GM23338 (cell line): ENCODE data around the gene INTU. TPM values are rescaled to one million over a fixed set of nuclear protein-coding genes. Genes with fewer than 3 reads are reported as not detected.
A peak's percentile ranks its signal among the peaks of the same experiment; 100 is the strongest.

Source experiments
- ATAC-seq: fragments of 200-7000 bp; cut with Tn5 transposase; 3 replicates; pipeline ENCODE4 v1.9.1; 2020
- DNase-seq: peaks from one replicate; pipeline ENCODE4 v3.0.0-alpha.2; 2015; ENCODE audit warnings: low spot score
- H2AFZ ChIP-seq: fragments of 200-600 bp; sonication (generic); 2 replicates; pipeline ENCODE4 v1.8.0; 2016; ENCODE audit warnings: antibody characterized with exemption, mild to moderate bottlenecking, moderate library complexity
- H3F3A ChIP-seq: fragments of 200-600 bp; sonication (generic); replicated peaks from 2 replicates; pipeline ENCODE4 v1.8.0; 2017; ENCODE audit warnings: antibody characterized with exemption, mixed run types, low read depth
- H3K27ac ChIP-seq: fragments of 200-600 bp; sonication (generic); 2 replicates; pipeline ENCODE4 v1.6.1; 2016; ENCODE audit warnings: low read depth
- H3K27me3 ChIP-seq: fragments of 200-600 bp; sonication (generic); 2 replicates; pipeline ENCODE4 v1.8.0; 2016; ENCODE audit warnings: mild to moderate bottlenecking, mixed run types, moderate library complexity; ENCODE audit not compliant: insufficient read depth
- H3K36me3 ChIP-seq: fragments of 200-600 bp; sonication (generic); 2 replicates; pipeline ENCODE4 v1.8.0; 2016; ENCODE audit warnings: mild to moderate bottlenecking; ENCODE audit not compliant: insufficient read depth
- H3K4me1 ChIP-seq: fragments of 200-600 bp; sonication (generic); 2 replicates; pipeline ENCODE4 v1.8.0; 2016; ENCODE audit warnings: mild to moderate bottlenecking, moderate library complexity; ENCODE audit not compliant: insufficient read depth
- H3K4me2 ChIP-seq: fragments of 200-600 bp; sonication (generic); 2 replicates; pipeline ENCODE4 v1.7.1; 2017; ENCODE audit warnings: mixed run types
- H3K4me3 ChIP-seq: fragments of 200-600 bp; sonication (generic); 2 replicates; pipeline ENCODE4 v1.6.1; 2016; ENCODE audit warnings: mixed run types
- H3K79me2 ChIP-seq: fragments of 200-600 bp; sonication (generic); replicated peaks from 2 replicates; pipeline ENCODE4 v1.8.0; 2017; ENCODE audit warnings: mild to moderate bottlenecking; ENCODE audit not compliant: insufficient read depth
- H3K9me2 ChIP-seq: fragments of 200-600 bp; sonication (generic); 2 replicates; pipeline ENCODE4 v1.8.0; 2017; ENCODE audit not compliant: insufficient read depth
- H4K20me1 ChIP-seq: fragments of 200-600 bp; sonication (generic); replicated peaks from 2 replicates; pipeline ENCODE4 v1.8.0; 2017; ENCODE audit warnings: mild to moderate bottlenecking; ENCODE audit not compliant: insufficient read depth
- H3K27ac Mint-ChIP-seq: 2 replicates; pipeline ENCODE4 v1.8.0; 2020; ENCODE audit warnings: inconsistent platforms, mild to moderate bottlenecking, moderate library complexity, mixed read lengths
- H3K27me3 Mint-ChIP-seq: 3 replicates; pipeline ENCODE4 v1.8.0; 2022; ENCODE audit warnings: low read depth, mild to moderate bottlenecking, moderate library complexity, mixed read lengths, inconsistent platforms; ENCODE audit not compliant: insufficient read depth, poor library complexity
- H3K36me3 Mint-ChIP-seq: 3 replicates; pipeline ENCODE4 v1.8.0; 2021; ENCODE audit warnings: low read depth, mild to moderate bottlenecking, inconsistent platforms, moderate library complexity, mixed read lengths
- H3K4me1 Mint-ChIP-seq: 3 replicates; pipeline ENCODE4 v1.8.0; 2020; ENCODE audit warnings: mild to moderate bottlenecking, inconsistent platforms, mixed read lengths
- H3K4me3 Mint-ChIP-seq: 3 replicates; pipeline ENCODE4 v1.8.0; 2021; ENCODE audit warnings: moderate library complexity, mild to moderate bottlenecking, inconsistent platforms, mixed read lengths
- H3K9me3 Mint-ChIP-seq: 3 replicates; pipeline ENCODE4 v1.8.0; 2020; ENCODE audit warnings: moderate library complexity, mild to moderate bottlenecking, inconsistent platforms, mixed read lengths
- CREB1 ChIP-seq: fragments of 250-450 bp; sonication (Bioruptor Pico); IDR thresholded peaks from 2 replicates; pipeline ENCODE4 v1.5.0; 2020; ENCODE audit warnings: low read depth, mild to moderate bottlenecking, moderate library complexity
- ETS1 ChIP-seq: IDR thresholded peaks from 2 replicates; pipeline ENCODE4 v1.6.1; 2016; ENCODE audit warnings: antibody characterized with exemption
- EZH2 ChIP-seq: fragments of 200-600 bp; sonication (generic); IDR thresholded peaks from one replicate; pipeline ENCODE4 v1.8.0; 2017; ENCODE audit warnings: antibody characterized with exemption, mild to moderate bottlenecking, low read depth; ENCODE audit not compliant: unreplicated experiment
- JUNB ChIP-seq: IDR thresholded peaks from one replicate; pipeline ENCODE4 v1.6.1; 2016; ENCODE audit warnings: antibody characterized with exemption; ENCODE audit not compliant: unreplicated experiment
- NANOG ChIP-seq: IDR thresholded peaks from 2 replicates; pipeline ENCODE4 v1.6.1; 2016; ENCODE audit warnings: antibody characterized with exemption, borderline replicate concordance
- STAT1 ChIP-seq: IDR thresholded peaks from one replicate; pipeline ENCODE4 v1.6.1; 2016; ENCODE audit warnings: antibody characterized with exemption; ENCODE audit not compliant: unreplicated experiment
- polyA plus RNA-seq: library from polyadenylated mRNA; unstranded; fragments of >200 nt; fragmentation: Nextera tagmentation; extraction: Ambion mirVana; gene quantifications from 2 replicates; pipeline ENCODE4 v1.2.1, GENCODE V29; 2016
- total RNA-seq: library from RNA; depleted of rRNA; stranded (reverse); fragments of >200 nt; shearing (Covaris generic); gene quantifications from 2 replicates; pipeline ENCODE4 v1.2.3, GENCODE V29; 2014
- TF ChIP-seq, protein P1 (sequence below), 2 experiments: fragments of 200-600 bp in 1 of 2; sonication (generic) in 1 of 2; conservative IDR thresholded peaks; 2 replicates each; pipeline versions ENCODE4 v1.5.1 to v1.6.1; 2016 to 2017; ENCODE audit warnings: antibody characterized with exemption in 2 of 2, low read depth in 2 of 2, mild to moderate bottlenecking in 2 of 2, moderate library complexity in 1 of 2
- TF ChIP-seq, protein P2 (sequence below): fragments of 250-450 bp; sonication (Bioruptor Pico); IDR thresholded peaks from 2 replicates; pipeline ENCODE4 v1.5.0; 2020; ENCODE audit warnings: mild to moderate bottlenecking, moderate library complexity

INTU gene
- total and polyA plus RNA-seq, 2 experiments from 2014 or later = 10.3 to 16.6 TPM

DNA sequence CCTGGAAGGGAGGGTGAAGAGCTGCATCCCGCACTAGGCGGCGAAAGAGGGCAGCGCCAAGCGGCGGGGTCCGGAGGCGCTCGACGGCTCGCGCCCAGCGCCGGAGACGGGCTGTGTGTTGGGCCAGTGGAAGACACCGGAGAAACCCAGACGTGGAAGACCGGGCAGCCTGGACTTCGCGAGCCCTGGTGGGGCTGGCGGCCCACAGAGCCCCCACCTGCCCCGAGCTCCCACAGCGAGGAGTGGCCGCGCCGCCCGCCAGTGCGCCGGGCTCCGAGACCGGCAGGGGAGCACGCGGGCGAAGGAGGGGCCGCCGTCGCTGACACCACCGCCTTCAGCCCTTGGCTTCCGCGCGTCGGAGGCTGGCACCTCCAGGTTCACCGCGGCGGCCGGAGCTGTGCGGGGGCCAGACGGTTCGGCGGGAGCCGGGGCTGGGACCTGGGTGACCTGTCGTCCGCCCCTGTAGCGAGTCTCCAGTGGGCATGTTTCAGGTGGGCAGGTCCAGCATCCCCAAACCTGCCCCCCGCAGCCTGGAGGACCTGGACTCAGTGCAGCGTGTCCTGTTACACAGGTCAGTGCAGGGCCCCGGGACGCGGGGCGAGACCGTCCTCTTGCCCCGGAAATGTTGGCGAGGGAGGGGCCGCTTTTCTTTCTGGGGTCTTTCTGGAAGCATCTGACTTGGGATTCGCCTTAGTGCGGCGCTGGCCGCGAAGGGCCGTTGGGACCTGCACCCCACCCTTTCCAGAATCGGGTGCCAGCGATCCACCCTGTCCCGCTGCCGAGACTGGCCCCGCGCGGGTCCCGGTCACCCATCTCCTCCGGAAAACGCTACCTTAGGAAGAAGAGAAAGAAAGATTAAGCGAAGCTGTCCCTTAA, 9.6 kb upstream of the INTU start:
- peaks cover 53% of the 10 kb centered on the region for H3K27me3 ChIP-seq
- H3K4me3 ChIP-seq = peak overlapping the region; percentile 82

More for the DNA sequence above, 9.6 kb upstream of the INTU start:
- no peak overlapping the region for H3K27ac ChIP-seq
- H3F3A ChIP-seq = 0 out of 2 replicates have a peak, but pooled peaks cover 2% of the 10 kb centered on the region
- no peaks in the 10 kb centered on the region for H3K9me2 ChIP-seq
- H3K9me3 Mint-ChIP-seq = no peaks in the 10 kb centered on the region
- H3K27ac Mint-ChIP-seq = no peak overlapping the region
- ATAC-seq = peak; percentile 97
- peaks cover 22% of the 10 kb centered on the region for H3K27me3 Mint-ChIP-seq
- DNase-seq = peak; percentile 92
- TF ChIP-seq, protein P1, sequence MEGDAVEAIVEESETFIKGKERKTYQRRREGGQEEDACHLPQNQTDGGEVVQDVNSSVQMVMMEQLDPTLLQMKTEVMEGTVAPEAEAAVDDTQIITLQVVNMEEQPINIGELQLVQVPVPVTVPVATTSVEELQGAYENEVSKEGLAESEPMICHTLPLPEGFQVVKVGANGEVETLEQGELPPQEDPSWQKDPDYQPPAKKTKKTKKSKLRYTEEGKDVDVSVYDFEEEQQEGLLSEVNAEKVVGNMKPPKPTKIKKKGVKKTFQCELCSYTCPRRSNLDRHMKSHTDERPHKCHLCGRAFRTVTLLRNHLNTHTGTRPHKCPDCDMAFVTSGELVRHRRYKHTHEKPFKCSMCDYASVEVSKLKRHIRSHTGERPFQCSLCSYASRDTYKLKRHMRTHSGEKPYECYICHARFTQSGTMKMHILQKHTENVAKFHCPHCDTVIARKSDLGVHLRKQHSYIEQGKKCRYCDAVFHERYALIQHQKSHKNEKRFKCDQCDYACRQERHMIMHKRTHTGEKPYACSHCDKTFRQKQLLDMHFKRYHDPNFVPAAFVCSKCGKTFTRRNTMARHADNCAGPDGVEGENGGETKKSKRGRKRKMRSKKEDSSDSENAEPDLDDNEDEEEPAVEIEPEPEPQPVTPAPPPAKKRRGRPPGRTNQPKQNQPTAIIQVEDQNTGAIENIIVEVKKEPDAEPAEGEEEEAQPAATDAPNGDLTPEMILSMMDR (conservative IDR thresholded peaks at IDR 0.05; ENCODE audit: low read depth in 2 of 2) = peak; percentile 37 to 61
- TF ChIP-seq, protein P2, sequence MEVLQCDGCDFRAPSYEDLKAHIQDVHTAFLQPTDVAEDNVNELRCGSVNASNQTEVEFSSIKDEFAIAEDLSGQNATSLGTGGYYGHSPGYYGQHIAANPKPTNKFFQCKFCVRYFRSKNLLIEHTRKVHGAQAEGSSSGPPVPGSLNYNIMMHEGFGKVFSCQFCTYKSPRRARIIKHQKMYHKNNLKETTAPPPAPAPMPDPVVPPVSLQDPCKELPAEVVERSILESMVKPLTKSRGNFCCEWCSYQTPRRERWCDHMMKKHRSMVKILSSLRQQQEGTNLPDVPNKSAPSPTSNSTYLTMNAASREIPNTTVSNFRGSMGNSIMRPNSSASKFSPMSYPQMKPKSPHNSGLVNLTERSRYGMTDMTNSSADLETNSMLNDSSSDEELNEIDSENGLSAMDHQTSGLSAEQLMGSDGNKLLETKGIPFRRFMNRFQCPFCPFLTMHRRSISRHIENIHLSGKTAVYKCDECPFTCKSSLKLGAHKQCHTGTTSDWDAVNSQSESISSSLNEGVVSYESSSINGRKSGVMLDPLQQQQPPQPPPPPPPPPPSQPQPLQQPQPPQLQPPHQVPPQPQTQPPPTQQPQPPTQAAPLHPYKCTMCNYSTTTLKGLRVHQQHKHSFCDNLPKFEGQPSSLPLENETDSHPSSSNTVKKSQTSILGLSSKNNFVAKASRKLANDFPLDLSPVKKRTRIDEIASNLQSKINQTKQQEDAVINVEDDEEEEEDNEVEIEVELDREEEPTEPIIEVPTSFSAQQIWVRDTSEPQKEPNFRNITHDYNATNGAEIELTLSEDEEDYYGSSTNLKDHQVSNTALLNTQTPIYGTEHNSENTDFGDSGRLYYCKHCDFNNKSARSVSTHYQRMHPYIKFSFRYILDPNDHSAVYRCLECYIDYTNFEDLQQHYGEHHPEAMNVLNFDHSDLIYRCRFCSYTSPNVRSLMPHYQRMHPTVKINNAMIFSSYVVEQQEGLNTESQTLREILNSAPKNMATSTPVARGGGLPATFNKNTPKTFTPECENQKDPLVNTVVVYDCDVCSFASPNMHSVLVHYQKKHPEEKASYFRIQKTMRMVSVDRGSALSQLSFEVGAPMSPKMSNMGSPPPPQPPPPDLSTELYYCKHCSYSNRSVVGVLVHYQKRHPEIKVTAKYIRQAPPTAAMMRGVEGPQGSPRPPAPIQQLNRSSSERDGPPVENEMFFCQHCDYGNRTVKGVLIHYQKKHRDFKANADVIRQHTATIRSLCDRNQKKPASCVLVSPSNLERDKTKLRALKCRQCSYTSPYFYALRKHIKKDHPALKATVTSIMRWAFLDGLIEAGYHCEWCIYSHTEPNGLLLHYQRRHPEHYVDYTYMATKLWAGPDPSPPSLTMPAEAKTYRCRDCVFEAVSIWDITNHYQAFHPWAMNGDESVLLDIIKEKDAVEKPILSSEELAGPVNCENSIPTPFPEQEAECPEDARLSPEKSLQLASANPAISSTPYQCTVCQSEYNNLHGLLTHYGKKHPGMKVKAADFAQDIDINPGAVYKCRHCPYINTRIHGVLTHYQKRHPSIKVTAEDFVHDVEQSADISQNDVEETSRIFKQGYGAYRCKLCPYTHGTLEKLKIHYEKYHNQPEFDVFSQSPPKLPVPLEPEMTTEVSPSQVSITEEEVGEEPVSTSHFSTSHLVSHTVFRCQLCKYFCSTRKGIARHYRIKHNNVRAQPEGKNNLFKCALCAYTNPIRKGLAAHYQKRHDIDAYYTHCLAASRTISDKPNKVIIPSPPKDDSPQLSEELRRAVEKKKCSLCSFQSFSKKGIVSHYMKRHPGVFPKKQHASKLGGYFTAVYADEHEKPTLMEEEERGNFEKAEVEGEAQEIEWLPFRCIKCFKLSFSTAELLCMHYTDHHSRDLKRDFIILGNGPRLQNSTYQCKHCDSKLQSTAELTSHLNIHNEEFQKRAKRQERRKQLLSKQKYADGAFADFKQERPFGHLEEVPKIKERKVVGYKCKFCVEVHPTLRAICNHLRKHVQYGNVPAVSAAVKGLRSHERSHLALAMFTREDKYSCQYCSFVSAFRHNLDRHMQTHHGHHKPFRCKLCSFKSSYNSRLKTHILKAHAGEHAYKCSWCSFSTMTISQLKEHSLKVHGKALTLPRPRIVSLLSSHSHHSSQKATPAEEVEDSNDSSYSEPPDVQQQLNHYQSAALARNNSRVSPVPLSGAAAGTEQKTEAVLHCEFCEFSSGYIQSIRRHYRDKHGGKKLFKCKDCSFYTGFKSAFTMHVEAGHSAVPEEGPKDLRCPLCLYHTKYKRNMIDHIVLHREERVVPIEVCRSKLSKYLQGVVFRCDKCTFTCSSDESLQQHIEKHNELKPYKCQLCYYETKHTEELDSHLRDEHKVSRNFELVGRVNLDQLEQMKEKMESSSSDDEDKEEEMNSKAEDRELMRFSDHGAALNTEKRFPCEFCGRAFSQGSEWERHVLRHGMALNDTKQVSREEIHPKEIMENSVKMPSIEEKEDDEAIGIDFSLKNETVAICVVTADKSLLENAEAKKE (CRISPR knock-in tag) = no peak
- TF ChIP-seq STAT1 (no peak), NANOG (no peak), EZH2 (peak; percentile 57), JUNB (no peak), ETS1 (no peak), CREB1 (CRISPR knock-in tag) (no peak)
- peaks cover 18% of the 10 kb centered on the region for H3K4me1 Mint-ChIP-seq
- peaks cover 15% of the 10 kb centered on the region for H3K4me1 ChIP-seq
- H3K4me2 ChIP-seq = peak overlapping the region; percentile 95
- H3K36me3 Mint-ChIP-seq = no peaks in the 10 kb centered on the region
- H2AFZ ChIP-seq = peak overlapping the region; percentile 99
- H4K20me1 ChIP-seq = no peaks in the 10 kb centered on the region
- peak overlapping the region; percentile 76 for H3K4me3 Mint-ChIP-seq
- no peaks in the 10 kb centered on the region for H3K79me2 ChIP-seq
- H3K36me3 ChIP-seq = no peaks in the 10 kb centered on the region
